ENCODE results near the gene CSN2. TPM values are rescaled to one million over a fixed set of nuclear protein-coding genes. Genes with fewer than 3 reads are reported as not detected.

Gene CSN2
- total RNA-seq, 1 donor from 2014 or later, result not detected

DNA sequence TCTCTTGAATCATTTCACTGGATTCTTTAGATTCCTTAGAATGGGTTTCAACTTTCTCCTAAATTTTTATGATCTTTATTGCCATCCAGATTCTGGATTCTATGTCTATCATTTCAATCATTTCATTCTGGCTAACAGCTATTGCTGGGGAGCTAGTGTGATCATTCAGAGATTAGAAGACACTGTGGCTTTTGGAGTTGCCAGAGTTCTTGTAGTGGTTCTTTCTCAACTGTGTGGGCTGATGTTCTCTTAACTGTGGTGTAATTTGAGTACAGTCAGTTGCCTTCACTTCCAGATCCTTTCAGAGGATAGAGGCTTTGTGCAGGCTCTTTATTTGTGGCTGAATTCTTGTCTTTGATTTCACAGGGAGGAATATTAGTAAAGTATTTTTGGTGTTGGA is 12.1 kb upstream of the CSN2 start:
- Mint-ChIP-seq H3K27ac (ENCODE audit: unreplicated experiment) (no peak overlapping the region), H3K27me3 (ENCODE audit: unreplicated experiment) (peaks cover 5% of the 10 kb centered on the region), H3K4me3 (ENCODE audit: unreplicated experiment) (no peak overlapping the region), H3K4me1 (ENCODE audit: unreplicated experiment) (no peaks in the 10 kb centered on the region), H3K9me3 (ENCODE audit: unreplicated experiment) (no peaks in the 10 kb centered on the region), H3K36me3 (ENCODE audit: unreplicated experiment) (no peaks in the 10 kb centered on the region)
- TF ChIP-seq, protein P1, sequence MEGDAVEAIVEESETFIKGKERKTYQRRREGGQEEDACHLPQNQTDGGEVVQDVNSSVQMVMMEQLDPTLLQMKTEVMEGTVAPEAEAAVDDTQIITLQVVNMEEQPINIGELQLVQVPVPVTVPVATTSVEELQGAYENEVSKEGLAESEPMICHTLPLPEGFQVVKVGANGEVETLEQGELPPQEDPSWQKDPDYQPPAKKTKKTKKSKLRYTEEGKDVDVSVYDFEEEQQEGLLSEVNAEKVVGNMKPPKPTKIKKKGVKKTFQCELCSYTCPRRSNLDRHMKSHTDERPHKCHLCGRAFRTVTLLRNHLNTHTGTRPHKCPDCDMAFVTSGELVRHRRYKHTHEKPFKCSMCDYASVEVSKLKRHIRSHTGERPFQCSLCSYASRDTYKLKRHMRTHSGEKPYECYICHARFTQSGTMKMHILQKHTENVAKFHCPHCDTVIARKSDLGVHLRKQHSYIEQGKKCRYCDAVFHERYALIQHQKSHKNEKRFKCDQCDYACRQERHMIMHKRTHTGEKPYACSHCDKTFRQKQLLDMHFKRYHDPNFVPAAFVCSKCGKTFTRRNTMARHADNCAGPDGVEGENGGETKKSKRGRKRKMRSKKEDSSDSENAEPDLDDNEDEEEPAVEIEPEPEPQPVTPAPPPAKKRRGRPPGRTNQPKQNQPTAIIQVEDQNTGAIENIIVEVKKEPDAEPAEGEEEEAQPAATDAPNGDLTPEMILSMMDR (IDR thresholded peaks at IDR 0.05), result no peak
- no peak for DNase-seq (ENCODE audit: extremely low spot score, unreplicated experiment)

DNA sequence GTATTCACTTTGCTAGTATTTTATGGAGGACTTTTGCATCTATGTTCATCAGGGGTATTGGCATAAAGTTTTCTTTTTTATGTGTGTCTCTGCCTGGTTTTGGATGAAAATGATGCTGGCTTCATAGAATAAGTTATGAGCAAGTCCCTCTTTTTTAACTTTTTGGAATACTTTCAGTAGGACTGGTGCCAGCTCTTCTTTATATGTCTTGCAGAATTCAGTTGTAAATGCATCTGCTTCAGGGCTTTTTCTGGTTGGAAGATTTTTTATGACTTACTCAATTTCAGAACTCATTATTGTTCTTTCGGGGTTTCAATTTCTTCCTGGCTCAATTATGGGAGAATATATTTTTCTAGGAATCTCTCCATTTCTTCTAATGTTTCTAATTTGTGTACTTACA is 9.1 kb upstream of the CSN2 start:
- Mint-ChIP-seq H3K27ac (ENCODE audit: unreplicated experiment) (no peak overlapping the region), H3K4me3 (ENCODE audit: unreplicated experiment) (no peak overlapping the region), H3K9me3 (ENCODE audit: unreplicated experiment) (no peaks in the 10 kb centered on the region), H3K27me3 (ENCODE audit: unreplicated experiment) (peaks cover 5% of the 10 kb centered on the region), H3K4me1 (ENCODE audit: unreplicated experiment) (no peaks in the 10 kb centered on the region), H3K36me3 (ENCODE audit: unreplicated experiment) (no peaks in the 10 kb centered on the region)
- DNase-seq (ENCODE audit: extremely low spot score, unreplicated experiment), result no peak
- TF ChIP-seq, protein P1 (IDR thresholded peaks at IDR 0.05), result no peak

DNA sequence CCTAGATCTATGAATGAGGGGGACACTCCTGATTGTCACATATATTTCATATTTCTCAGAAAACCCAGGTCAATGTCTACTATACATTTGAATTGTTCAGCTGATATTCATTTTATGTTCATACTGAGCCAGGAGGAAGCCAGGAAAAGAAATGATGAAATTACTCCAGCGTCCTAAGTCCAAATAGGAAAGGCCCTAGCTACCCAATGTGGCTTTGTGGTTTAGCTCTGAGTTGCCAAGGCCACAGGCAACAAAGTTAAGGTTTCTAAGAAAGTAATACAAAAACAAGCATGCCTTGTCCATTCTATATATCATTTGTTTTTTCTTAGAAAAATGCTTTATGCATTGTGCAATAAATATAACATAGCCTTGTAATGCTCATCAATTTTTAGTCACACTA is 4.5 kb upstream of the CSN2 start:
- no peak for DNase-seq (ENCODE audit: extremely low spot score, unreplicated experiment)
- Mint-ChIP-seq H3K4me3 (ENCODE audit: unreplicated experiment) (no peak overlapping the region), H3K9me3 (ENCODE audit: unreplicated experiment) (no peaks in the 10 kb centered on the region), H3K4me1 (ENCODE audit: unreplicated experiment) (no peaks in the 10 kb centered on the region), H3K27ac (ENCODE audit: unreplicated experiment) (no peak overlapping the region), H3K27me3 (ENCODE audit: unreplicated experiment) (peaks cover 10% of the 10 kb centered on the region), H3K36me3 (ENCODE audit: unreplicated experiment) (no peaks in the 10 kb centered on the region)
- TF ChIP-seq, protein P1 (IDR thresholded peaks at IDR 0.05), result no peak

DNA sequence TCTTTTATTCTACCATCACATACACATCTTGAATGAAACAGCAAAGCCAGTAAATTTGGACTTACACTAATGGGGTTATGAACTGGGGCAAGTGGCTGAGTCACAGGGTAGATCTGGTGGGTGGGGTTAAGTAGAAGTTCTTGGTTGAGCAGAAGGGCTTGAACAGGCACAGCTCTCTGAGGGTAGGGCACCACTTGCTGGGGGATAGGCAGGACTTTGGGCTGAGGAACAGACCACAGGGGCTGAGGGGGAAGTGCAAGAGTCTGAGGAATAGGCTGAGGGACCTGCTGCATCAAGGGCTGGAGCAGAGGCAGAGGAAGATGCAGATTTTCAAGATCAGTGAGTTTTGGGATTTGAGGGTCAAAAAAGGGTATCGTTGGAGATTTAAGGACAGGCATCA is 8.3 kb downstream of the CSN2 start:
- H3K4me1 Mint-ChIP-seq (ENCODE audit: unreplicated experiment), result no peaks in the 10 kb centered on the region
- TF ChIP-seq, protein P1 (IDR thresholded peaks at IDR 0.05), result no peak

DNA sequence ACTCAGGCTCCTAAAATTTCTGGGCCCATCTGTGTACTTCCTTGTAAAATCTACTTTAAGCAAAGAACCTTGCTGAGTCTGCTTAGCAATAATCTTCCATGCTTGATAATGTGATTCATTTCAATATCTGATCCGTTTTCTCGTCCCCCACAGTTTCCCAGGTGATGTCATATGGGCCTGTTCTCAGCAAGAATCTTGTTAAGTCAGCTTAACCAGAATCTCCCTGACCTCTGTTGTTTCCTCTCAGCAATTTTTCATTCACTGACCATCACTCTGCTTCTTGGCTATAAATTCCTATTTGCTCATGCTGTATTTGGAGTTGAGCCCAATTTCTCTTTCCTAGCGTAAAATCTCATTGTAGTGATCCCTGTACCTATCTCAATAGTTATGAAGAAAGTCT is 13.9 kb downstream of the CSN2 start:
- Mint-ChIP-seq H3K9me3 (ENCODE audit: unreplicated experiment) (no peaks in the 10 kb centered on the region), H3K27me3 (ENCODE audit: unreplicated experiment) (peaks cover 13% of the 10 kb centered on the region), H3K36me3 (ENCODE audit: unreplicated experiment) (no peaks in the 10 kb centered on the region), H3K27ac (ENCODE audit: unreplicated experiment) (no peak overlapping the region), H3K4me3 (ENCODE audit: unreplicated experiment) (no peak overlapping the region), H3K4me1 (ENCODE audit: unreplicated experiment) (no peaks in the 10 kb centered on the region)
- TF ChIP-seq, protein P1 (IDR thresholded peaks at IDR 0.05), result no peak
- DNase-seq (ENCODE audit: extremely low spot score, unreplicated experiment), result no peak

More for the DNA sequence above, 8.3 kb downstream of the CSN2 start:
- Mint-ChIP-seq H3K27ac (ENCODE audit: unreplicated experiment) (no peak overlapping the region), H3K27me3 (ENCODE audit: unreplicated experiment) (peaks cover 5% of the 10 kb centered on the region), H3K36me3 (ENCODE audit: unreplicated experiment) (no peaks in the 10 kb centered on the region), H3K4me3 (ENCODE audit: unreplicated experiment) (no peak overlapping the region), H3K9me3 (ENCODE audit: unreplicated experiment) (no peaks in the 10 kb centered on the region)
- DNase-seq (ENCODE audit: extremely low spot score, unreplicated experiment), result no peak
